SU-DHL-6 (cell line): Measurements from ENCODE around the gene GARIN1A.

Source experiments
- CTCF ChIP-seq: fragments of 200-600 bp; sonication (generic); IDR thresholded peaks from one replicate; pipeline ENCODE4 v1.5.1; 2017; ENCODE audit warnings: antibody characterized with exemption, mild to moderate bottlenecking, low read length, moderate library complexity; ENCODE audit not compliant: insufficient read depth, poor library complexity, severe bottlenecking
- EZH2phosphoT487 ChIP-seq: fragments of 200-600 bp; sonication (generic), shearing (Covaris generic); conservative IDR thresholded peaks from 2 replicates; pipeline ENCODE4 v1.6.1; 2018; ENCODE audit warnings: mild to moderate bottlenecking, antibody characterized with exemption, low read length, moderate library complexity, mixed read lengths

DNA sequence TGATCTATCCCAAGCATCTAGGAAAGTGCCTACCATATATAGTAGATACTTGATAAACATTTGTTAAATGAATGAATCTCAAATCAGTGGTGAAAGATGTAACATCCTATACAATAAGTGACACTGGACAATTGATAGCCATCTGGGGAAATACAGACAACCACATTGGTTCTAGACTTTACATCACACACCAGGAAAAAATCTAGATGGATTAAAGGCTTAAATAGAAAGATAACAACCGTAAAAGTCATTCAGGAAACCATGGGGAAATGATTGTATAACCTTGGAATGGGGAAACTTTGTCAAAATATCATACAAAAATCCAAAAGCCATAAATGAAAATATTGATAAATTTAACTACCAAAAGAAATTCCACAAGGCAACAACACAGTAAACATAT, 7.0 kb upstream of the GARIN1A start:
- TF ChIP-seq CTCF (no peak), EZH2phosphoT487 (no peak)
